ENCODE measurements around the gene MTHFD1.
A peak's percentile ranks its signal among the peaks of the same experiment; 100 is the strongest.

Gene MTHFD1

GRCh38 chr14:64454671-64455070, 66.5 kb downstream of the MTHFD1 start:
- DNase-seq (ENCODE audit: extremely low spot score): no peak
- no peak for TF ChIP-seq CTCF (IDR thresholded peaks at IDR 0.05; ENCODE audit: control extremely low read depth, extremely low read depth, low read depth, missing control alignments)
- ChIA-PET POLR2A (no interaction called here), CTCF (interaction anchor here (0.9 to 1.7 kb wide), 2 partner anchors 9 to 10 kb away, joined by 3 read pairs; no protein-coding TSS in a partner anchor)

GRCh38 chr14:64459405-64460136, 71.4 kb downstream of the MTHFD1 start:
- DNase-seq (ENCODE audit: extremely low spot score): no peak
- ChIA-PET POLR2A (interaction anchor here (0.9 kb wide), 1 partner anchor 10 kb away, joined by 6 read pairs; no protein-coding TSS in a partner anchor), CTCF (interaction anchor here (1.1 to 2.7 kb wide), 8 partner anchors 10 to 116 kb away, joined by 3 to 13 read pairs (median 6); no protein-coding TSS in a partner anchor)
- no peak for TF ChIP-seq CTCF (IDR thresholded peaks at IDR 0.05; ENCODE audit: control extremely low read depth, extremely low read depth, low read depth, missing control alignments)

GRCh38 chr14:64461221-64461620, 73.1 kb downstream of the MTHFD1 start:
- no peak for DNase-seq (ENCODE audit: extremely low spot score)
- ChIA-PET POLR2A (no interaction called here), CTCF (interaction anchor here (1.1 to 2.7 kb wide), 3 partner anchors 16 to 117 kb away, joined by 3 to 13 read pairs (median 7); no protein-coding TSS in a partner anchor)
- no peak for TF ChIP-seq CTCF (IDR thresholded peaks at IDR 0.05; ENCODE audit: control extremely low read depth, extremely low read depth, low read depth, missing control alignments)

GRCh38 chr14:64463195-64463594, 75.0 kb downstream of the MTHFD1 start:
- no peak for TF ChIP-seq CTCF (IDR thresholded peaks at IDR 0.05; ENCODE audit: control extremely low read depth, extremely low read depth, low read depth, missing control alignments)
- ChIA-PET POLR2A (interaction anchor here (0.6 to 1.4 kb wide), 2 partner anchors 15 to 190 kb away, joined by 3 to 4 read pairs; no protein-coding TSS in a partner anchor), CTCF (interaction anchor here (1.0 to 3.6 kb wide), 11 partner anchors 8 to 48 kb away, joined by 3 to 25 read pairs (median 4); no protein-coding TSS in a partner anchor)
- DNase-seq (ENCODE audit: extremely low spot score): peak; percentile 48

- POLR2A ChIA-PET: interaction anchor here (0.7 kb wide), 1 partner anchor 441 kb away, joined by 3 read pairs; no protein-coding TSS in a partner anchor
- TF ChIP-seq CTCF (IDR thresholded peaks at IDR 0.05; ENCODE audit: control extremely low read depth, extremely low read depth, low read depth, missing control alignments): no peak
- DNase-seq (ENCODE audit: extremely low spot score): no peak
- CTCF ChIA-PET: interaction anchor here (0.9 to 3.6 kb wide), 10 partner anchors 8 to 52 kb away, joined by 3 to 25 read pairs (median 5); partner anchors contain the start of gene ZBTB25
Measured at GRCh38 chr14:64463873-64464272, 75.7 kb downstream of the MTHFD1 start.

GRCh38 chr14:64464651-64465050, 76.5 kb downstream of the MTHFD1 start:
- no peak for TF ChIP-seq CTCF (IDR thresholded peaks at IDR 0.05; ENCODE audit: control extremely low read depth, extremely low read depth, low read depth, missing control alignments)
- POLR2A ChIA-PET: no interaction called here
- CTCF ChIA-PET: interaction anchor here (1.0 to 3.6 kb wide), 5 partner anchors 16 to 39 kb away, joined by 3 to 25 read pairs (median 6); partner anchors contain the start of gene ZBTB25
- DNase-seq (ENCODE audit: extremely low spot score): no peak
